NCI-H2029 (cell line): ENCODE data around the gene CELA1.

Experiments
- DNase-seq: peaks from one replicate; lab custom pipeline; 2025; lab: John Stamatoyannopoulos, UW

The CELA1 gene

GRCh38 chr12:51346581-51346980, at the start of gene CELA1:
Gene CELA1 (minus strand): TSS chr12:51346679. CDS start chr12:51346638, 41 bp downstream.
- DNase-seq, result no peak

GRCh38 chr12:51395283-51396230, 49.1 kb upstream of the CELA1 start:
- no peak for DNase-seq

GRCh38 chr12:51393676-51394545, 47.4 kb upstream of the CELA1 start:
- DNase-seq, result no peak

GRCh38 chr12:51392556-51393237, 46.2 kb upstream of the CELA1 start:
- DNase-seq, result no peak

GRCh38 chr12:51391283-51392123, 45.0 kb upstream of the CELA1 start, which contains the start of gene GALNT6:
Gene GALNT6 (minus strand): TSS chr12:51391406. CDS start chr12:51379781, 11,625 bp downstream.
- DNase-seq, result peak; percentile 36

GRCh38 chr12:51390891-51391282, 44.4 kb upstream of the CELA1 start:
- DNase-seq, result no peak

GRCh38 chr12:51390457-51390856, 44.0 kb upstream of the CELA1 start:
- DNase-seq, result no peak

- peak; percentile 39 for DNase-seq
Observed at GRCh38 chr12:51389302-51389999, 43.0 kb upstream of the CELA1 start.

GRCh38 chr12:51388846-51389245, 42.4 kb upstream of the CELA1 start:
- no peak for DNase-seq

- peak; percentile 12 for DNase-seq
Observed at GRCh38 chr12:51388069-51388799, 41.8 kb upstream of the CELA1 start.

- DNase-seq, result peak; percentile 35
Observed at GRCh38 chr12:51386351-51386750, 39.9 kb upstream of the CELA1 start.

GRCh38 chr12:51383269-51383905, 36.9 kb upstream of the CELA1 start:
- DNase-seq, result peak; percentile 60

- no peak for DNase-seq
Observed at GRCh38 chr12:51382173-51382572, 35.7 kb upstream of the CELA1 start.

- DNase-seq, result peak; percentile 19
Observed at GRCh38 chr12:51381226-51382079, 35.0 kb upstream of the CELA1 start.

- DNase-seq, result no peak
Observed at GRCh38 chr12:51379571-51379970, 33.1 kb upstream of the CELA1 start.

- DNase-seq, result no peak
Observed at GRCh38 chr12:51378749-51379148, 32.3 kb upstream of the CELA1 start.

- peak; percentile 40 for DNase-seq
Observed at GRCh38 chr12:51377099-51377984, 30.9 kb upstream of the CELA1 start.
